ENCODE measurements around the gene GNA14.

Gene GNA14

DNA sequence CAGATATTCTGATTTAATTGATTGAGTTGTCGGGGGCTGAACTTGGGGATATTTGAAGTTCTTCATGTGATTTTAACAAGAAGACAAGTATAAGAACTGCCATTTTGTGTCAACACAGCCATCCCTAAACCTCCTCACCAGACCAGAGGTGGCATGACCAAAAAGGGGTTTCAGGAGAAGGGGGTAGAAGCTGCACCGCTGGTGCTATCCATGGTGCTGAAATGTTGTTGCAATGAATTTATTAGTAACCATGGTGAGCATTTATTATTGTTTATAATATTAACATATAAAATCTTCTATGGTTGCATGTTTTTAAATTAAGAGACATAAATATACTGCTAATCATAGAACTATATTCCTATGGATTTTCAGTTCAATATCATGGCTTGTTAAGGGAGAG is 72.3 kb downstream of the GNA14 start:
- H3K79me1 ChIP-seq (ENCODE audit: low read length) = no peaks in the 10 kb centered on the region
- H3K4me1 ChIP-seq (ENCODE audit: control insufficient read depth in 1 of 2, insufficient read depth in 2 of 2, low read length in 2 of 2) = no peaks in the 10 kb centered on the region
- no peak overlapping the region for H3K23ac ChIP-seq (ENCODE audit: low read length)
- no CpG with 5 or more reads among the region's 2 CpGs for WGBS (ENCODE audit: extremely low coverage, insufficient coverage, insufficient read length)
- no peaks in the 10 kb centered on the region for H3K27me3 ChIP-seq (ENCODE audit: insufficient read depth, low read length)
- H2BK5ac ChIP-seq (ENCODE audit: low read depth, low read length, poor library complexity) = no peak overlapping the region
- H3K18ac ChIP-seq (ENCODE audit: low read length) = no peak overlapping the region
- no peak overlapping the region for H3K4me2 ChIP-seq (ENCODE audit: low read length)
- H4K91ac ChIP-seq (ENCODE audit: low read depth, low read length) = no peak overlapping the region
- H2BK12ac ChIP-seq (ENCODE audit: low read length) = no peak overlapping the region
- H3K27ac ChIP-seq (ENCODE audit: low read depth, low read length) = no peak overlapping the region
- H3K79me2 ChIP-seq (ENCODE audit: control insufficient read depth, insufficient read depth, low read length, poor library complexity) = no peaks in the 10 kb centered on the region
- H3K4ac ChIP-seq (ENCODE audit: low read depth, low read length) = no peak overlapping the region
- H3K4me3 ChIP-seq (ENCODE audit: low read depth, low read length) = no peak overlapping the region
- no peak overlapping the region for H4K8ac ChIP-seq (ENCODE audit: low read depth, low read length)
- no peak overlapping the region for H3K14ac ChIP-seq (ENCODE audit: low read length)
- no peak overlapping the region for H2AFZ ChIP-seq (ENCODE audit: insufficient read depth, low read length, poor library complexity)
- no peak overlapping the region for H4K12ac ChIP-seq (ENCODE audit: low read depth, low read length)
- H2BK120ac ChIP-seq (ENCODE audit: insufficient read depth, low read length, poor library complexity) = no peak overlapping the region
- H3K36me3 ChIP-seq (ENCODE audit: control insufficient read depth in 1 of 2, insufficient read depth in 2 of 2, low read length in 2 of 2) = no peaks in the 10 kb centered on the region
- DNase-seq = peak in 1 of 2 donors; percentile 31
- H3K9ac ChIP-seq (ENCODE audit: low read length) = no peak overlapping the region
- no peaks in the 10 kb centered on the region for H3K9me3 ChIP-seq (ENCODE audit: insufficient read depth, low read depth, low read length)
- H2AK5ac ChIP-seq (ENCODE audit: low read length) = no peak overlapping the region

DNA sequence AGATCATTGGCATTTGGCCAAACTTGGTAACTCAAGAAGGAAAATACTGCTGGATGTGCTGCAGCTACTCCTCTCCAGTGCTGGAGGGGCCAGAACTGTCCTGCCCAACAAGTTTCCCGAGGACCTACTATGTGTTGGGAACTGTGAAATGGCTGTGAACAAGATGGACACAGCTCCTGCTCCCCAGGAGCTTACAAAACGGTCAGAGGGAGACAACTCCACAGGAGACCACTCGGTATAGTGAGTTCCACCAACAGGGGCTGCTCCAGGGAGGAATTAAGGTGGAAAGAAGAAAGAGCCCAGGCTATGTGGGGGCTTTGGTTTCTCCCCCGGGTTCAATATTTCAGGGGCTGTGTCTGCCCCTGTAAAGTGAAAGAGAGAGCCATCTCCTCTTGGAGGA is 78.8 kb downstream of the GNA14 start:
- H3K4ac ChIP-seq (ENCODE audit: low read depth, low read length) = no peak overlapping the region
- no peak overlapping the region for H2BK120ac ChIP-seq (ENCODE audit: insufficient read depth, low read length, poor library complexity)
- H2BK5ac ChIP-seq (ENCODE audit: low read depth, low read length, poor library complexity) = no peak overlapping the region
- H2BK12ac ChIP-seq (ENCODE audit: low read length) = no peak overlapping the region
- no peak overlapping the region for H3K18ac ChIP-seq (ENCODE audit: low read length)
- no peak overlapping the region for H4K12ac ChIP-seq (ENCODE audit: low read depth, low read length)
- no peaks in the 10 kb centered on the region for H3K4me1 ChIP-seq (ENCODE audit: control insufficient read depth in 1 of 2, insufficient read depth in 2 of 2, low read length in 2 of 2)
- H2AFZ ChIP-seq (ENCODE audit: insufficient read depth, low read length, poor library complexity) = no peak overlapping the region
- H3K9ac ChIP-seq (ENCODE audit: low read length) = no peak overlapping the region
- DNase-seq = no peak
- H3K23ac ChIP-seq (ENCODE audit: low read length) = no peak overlapping the region
- H4K91ac ChIP-seq (ENCODE audit: low read depth, low read length) = no peak overlapping the region
- no peaks in the 10 kb centered on the region for H3K27me3 ChIP-seq (ENCODE audit: insufficient read depth, low read length)
- H3K79me2 ChIP-seq (ENCODE audit: control insufficient read depth, insufficient read depth, low read length, poor library complexity) = no peaks in the 10 kb centered on the region
- H3K36me3 ChIP-seq (ENCODE audit: control insufficient read depth in 1 of 2, insufficient read depth in 2 of 2, low read length in 2 of 2) = no peaks in the 10 kb centered on the region
- no peak overlapping the region for H3K27ac ChIP-seq (ENCODE audit: low read depth, low read length)
- no peaks in the 10 kb centered on the region for H3K79me1 ChIP-seq (ENCODE audit: low read length)
- H3K14ac ChIP-seq (ENCODE audit: low read length) = no peak overlapping the region
- no peak overlapping the region for H3K4me2 ChIP-seq (ENCODE audit: low read length)
- H3K9me3 ChIP-seq (ENCODE audit: insufficient read depth, low read depth, low read length) = no peaks in the 10 kb centered on the region
- H4K8ac ChIP-seq (ENCODE audit: low read depth, low read length) = no peak overlapping the region
- no CpG with 5 or more reads among the region's 4 CpGs for WGBS (ENCODE audit: extremely low coverage, insufficient coverage, insufficient read length)
- H2AK5ac ChIP-seq (ENCODE audit: low read length) = no peak overlapping the region
- no peak overlapping the region for H3K4me3 ChIP-seq (ENCODE audit: low read depth, low read length)

DNA sequence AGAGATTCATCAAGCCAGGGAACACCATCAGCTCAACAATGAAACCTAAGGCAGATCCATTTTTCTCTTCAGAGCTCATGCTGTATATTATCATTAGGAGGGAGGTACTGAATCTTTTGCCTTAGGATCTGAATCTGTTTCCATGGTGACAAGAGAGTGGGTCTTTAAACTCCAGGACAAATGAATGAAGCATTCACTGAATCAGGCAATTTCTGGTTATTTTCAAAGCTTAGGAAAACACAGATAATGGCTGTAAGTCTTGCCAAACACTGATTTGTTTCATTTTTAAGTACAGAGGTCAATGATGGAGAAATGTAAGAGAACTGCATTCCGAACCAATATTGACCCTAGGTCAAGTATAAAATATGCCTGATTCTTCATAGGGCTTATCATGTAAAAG is 84.9 kb downstream of the GNA14 start:
- Histone ChIP-seq H3K9ac (ENCODE audit: low read length) (no peak overlapping the region), H2BK12ac (ENCODE audit: low read length) (no peak overlapping the region)

DNA sequence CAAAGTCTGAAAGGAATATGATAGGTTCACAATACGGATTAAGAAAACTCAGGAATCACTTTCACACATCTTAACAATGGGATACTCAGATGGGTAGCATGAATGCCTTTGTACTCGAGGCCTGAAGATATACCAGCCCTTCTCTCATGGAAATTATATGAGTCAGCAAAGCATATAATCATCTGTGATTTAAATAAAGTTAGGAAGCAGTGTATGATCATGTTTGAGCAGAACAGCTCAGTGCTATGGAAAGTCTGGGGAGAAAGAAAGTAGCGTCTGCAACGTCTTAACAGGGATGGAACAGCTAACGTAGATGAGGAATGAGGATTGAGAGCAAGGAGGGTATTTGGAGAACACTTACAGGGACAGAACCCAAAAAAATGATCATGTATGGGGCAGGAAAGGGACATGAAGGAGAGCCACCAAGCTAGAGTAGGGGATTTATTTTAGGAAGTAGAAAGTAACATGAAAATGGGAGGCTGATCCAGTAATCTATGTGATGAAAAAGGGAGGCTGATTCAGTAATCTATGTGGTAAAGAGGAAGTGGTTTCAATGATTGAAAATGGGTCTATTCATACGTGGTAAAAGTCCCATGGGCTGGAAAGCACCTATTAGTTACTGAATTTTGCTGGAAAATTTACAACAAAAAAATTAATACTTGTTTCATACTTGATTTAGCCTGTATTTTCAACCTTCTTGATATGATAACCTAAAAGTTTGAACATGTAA is 85.9 kb downstream of the GNA14 start:
- H4K91ac ChIP-seq (ENCODE audit: low read depth, low read length) = no peak overlapping the region
- no peaks in the 10 kb centered on the region for H3K79me2 ChIP-seq (ENCODE audit: control insufficient read depth, insufficient read depth, low read length, poor library complexity)
- no CpG with 5 or more reads among the region's 6 CpGs for WGBS (ENCODE audit: extremely low coverage, insufficient coverage, insufficient read length)
- no peak overlapping the region for H2AFZ ChIP-seq (ENCODE audit: insufficient read depth, low read length, poor library complexity)
- DNase-seq = no peak
- no peak overlapping the region for H4K12ac ChIP-seq (ENCODE audit: low read depth, low read length)
- H3K9ac ChIP-seq (ENCODE audit: low read length) = no peak overlapping the region
- no peaks in the 10 kb centered on the region for H3K4me1 ChIP-seq (ENCODE audit: control insufficient read depth in 1 of 2, insufficient read depth in 2 of 2, low read length in 2 of 2)
- no peaks in the 10 kb centered on the region for H3K9me3 ChIP-seq (ENCODE audit: insufficient read depth, low read depth, low read length)
- no peak overlapping the region for H3K4ac ChIP-seq (ENCODE audit: low read depth, low read length)
- no peak overlapping the region for H3K4me2 ChIP-seq (ENCODE audit: low read length)
- no peak overlapping the region for H3K27ac ChIP-seq (ENCODE audit: low read depth, low read length)
- no peak overlapping the region for H2AK5ac ChIP-seq (ENCODE audit: low read length)
- no peak overlapping the region for H4K8ac ChIP-seq (ENCODE audit: low read depth, low read length)
- H2BK12ac ChIP-seq (ENCODE audit: low read length) = no peak overlapping the region
- no peaks in the 10 kb centered on the region for H3K27me3 ChIP-seq (ENCODE audit: insufficient read depth, low read length)
- H3K18ac ChIP-seq (ENCODE audit: low read length) = no peak overlapping the region
- H3K36me3 ChIP-seq (ENCODE audit: control insufficient read depth in 1 of 2, insufficient read depth in 2 of 2, low read length in 2 of 2) = no peaks in the 10 kb centered on the region
- H3K79me1 ChIP-seq (ENCODE audit: low read length) = no peaks in the 10 kb centered on the region
- no peak overlapping the region for H3K14ac ChIP-seq (ENCODE audit: low read length)
- no peak overlapping the region for H2BK120ac ChIP-seq (ENCODE audit: insufficient read depth, low read length, poor library complexity)
- no peak overlapping the region for H3K4me3 ChIP-seq (ENCODE audit: low read depth, low read length)
- H2BK5ac ChIP-seq (ENCODE audit: low read depth, low read length, poor library complexity) = no peak overlapping the region
- peak overlapping the region; percentile 21 for H3K23ac ChIP-seq (ENCODE audit: low read length)

More for the DNA sequence above, 84.9 kb downstream of the GNA14 start:
- Histone ChIP-seq H3K18ac (ENCODE audit: low read length) (no peak overlapping the region), H4K91ac (ENCODE audit: low read depth, low read length) (no peak overlapping the region), H3K4me2 (ENCODE audit: low read length) (no peak overlapping the region), H3K9me3 (ENCODE audit: insufficient read depth, low read depth, low read length) (no peaks in the 10 kb centered on the region), H3K36me3 (ENCODE audit: control insufficient read depth in 1 of 2, insufficient read depth in 2 of 2, low read length in 2 of 2) (no peaks in the 10 kb centered on the region), H3K27me3 (ENCODE audit: insufficient read depth, low read length) (no peaks in the 10 kb centered on the region), H3K4me1 (ENCODE audit: control insufficient read depth in 1 of 2, insufficient read depth in 2 of 2, low read length in 2 of 2) (no peaks in the 10 kb centered on the region), H3K14ac (ENCODE audit: low read length) (no peak overlapping the region), H2BK5ac (ENCODE audit: low read depth, low read length, poor library complexity) (no peak overlapping the region), H3K27ac (ENCODE audit: low read depth, low read length) (no peak overlapping the region), H4K8ac (ENCODE audit: low read depth, low read length) (no peak overlapping the region), H3K4ac (ENCODE audit: low read depth, low read length) (no peak overlapping the region), H3K4me3 (ENCODE audit: low read depth, low read length) (no peak overlapping the region), H2AK5ac (ENCODE audit: low read length) (no peak overlapping the region), H3K79me2 (ENCODE audit: control insufficient read depth, insufficient read depth, low read length, poor library complexity) (no peaks in the 10 kb centered on the region), H3K79me1 (ENCODE audit: low read length) (no peaks in the 10 kb centered on the region), H3K23ac (ENCODE audit: low read length) (no peak overlapping the region), H2BK120ac (ENCODE audit: insufficient read depth, low read length, poor library complexity) (no peak overlapping the region), H2AFZ (ENCODE audit: insufficient read depth, low read length, poor library complexity) (no peak overlapping the region), H4K12ac (ENCODE audit: low read depth, low read length) (no peak overlapping the region)
- WGBS (ENCODE audit: extremely low coverage, insufficient coverage, insufficient read length) = no CpG with 5 or more reads among the region's 1 CpG
- peak in 1 of 2 donors; percentile 12 for DNase-seq

Data from trophoblast cell (in vitro differentiated cells and primary cell).